GM18517 (cell line): ENCODE results near the gene COL20A1.

Source experiments
- ATAC-seq: cut with Tn5 transposase; IDR thresholded peaks from one replicate; pipeline ENCODE4 v1.9.1; 2021; ENCODE audit warnings: mild to moderate bottlenecking, moderate library complexity; ENCODE audit not compliant: unreplicated experiment

COL20A1 gene

GRCh38 chr20:63319164-63320040 lies 26.4 kb downstream of the COL20A1 start:
- ATAC-seq: no peak

GRCh38 chr20:63320041-63320511 lies 27.1 kb downstream of the COL20A1 start:
- ATAC-seq: no peak

GRCh38 chr20:63320616-63321147 lies 27.7 kb downstream of the COL20A1 start:
- no peak for ATAC-seq

- no peak for ATAC-seq
Observed at GRCh38 chr20:63321148-63321831, 28.3 kb downstream of the COL20A1 start.

- no peak for ATAC-seq
Observed at GRCh38 chr20:63322146-63322932, 29.4 kb downstream of the COL20A1 start.

GRCh38 chr20:63322933-63323273 lies 29.9 kb downstream of the COL20A1 start:
- ATAC-seq: no peak

GRCh38 chr20:63323357-63323981 lies 30.5 kb downstream of the COL20A1 start:
- ATAC-seq: no peak

GRCh38 chr20:63325021-63325471 lies 32.1 kb downstream of the COL20A1 start:
- ATAC-seq: no peak

GRCh38 chr20:63325554-63326313 lies 32.7 kb downstream of the COL20A1 start:
- no peak for ATAC-seq

GRCh38 chr20:63326314-63327230 lies 33.6 kb downstream of the COL20A1 start:
- no peak for ATAC-seq

GRCh38 chr20:63327231-63327745 lies 34.3 kb downstream of the COL20A1 start:
- ATAC-seq: no peak

- no peak for ATAC-seq
Observed at GRCh38 chr20:63328026-63328700, 35.2 kb downstream of the COL20A1 start.

- no peak for ATAC-seq
Observed at GRCh38 chr20:63328718-63329275, 35.8 kb downstream of the COL20A1 start.

- ATAC-seq: no peak
Observed at GRCh38 chr20:63329331-63330083, 36.5 kb downstream of the COL20A1 start.

GRCh38 chr20:63330084-63330760 lies 37.2 kb downstream of the COL20A1 start:
- no peak for ATAC-seq

- ATAC-seq: no peak
Observed at GRCh38 chr20:63330940-63331339, 38.0 kb downstream of the COL20A1 start.
